LoVo (cell line): ENCODE measurements around the gene NTN5.
"Not testable (repeated sequence)": the region's sequence is repeated elsewhere in the genome, so short reads cannot be mapped to it uniquely, and the experiment has no call there.

ENCODE experiments used
- DNase-seq: peaks from one replicate; pipeline ENCODE4 v3.0.0-alpha.2; 2016; ENCODE audit warnings: low spot score

NTN5 gene

DNA sequence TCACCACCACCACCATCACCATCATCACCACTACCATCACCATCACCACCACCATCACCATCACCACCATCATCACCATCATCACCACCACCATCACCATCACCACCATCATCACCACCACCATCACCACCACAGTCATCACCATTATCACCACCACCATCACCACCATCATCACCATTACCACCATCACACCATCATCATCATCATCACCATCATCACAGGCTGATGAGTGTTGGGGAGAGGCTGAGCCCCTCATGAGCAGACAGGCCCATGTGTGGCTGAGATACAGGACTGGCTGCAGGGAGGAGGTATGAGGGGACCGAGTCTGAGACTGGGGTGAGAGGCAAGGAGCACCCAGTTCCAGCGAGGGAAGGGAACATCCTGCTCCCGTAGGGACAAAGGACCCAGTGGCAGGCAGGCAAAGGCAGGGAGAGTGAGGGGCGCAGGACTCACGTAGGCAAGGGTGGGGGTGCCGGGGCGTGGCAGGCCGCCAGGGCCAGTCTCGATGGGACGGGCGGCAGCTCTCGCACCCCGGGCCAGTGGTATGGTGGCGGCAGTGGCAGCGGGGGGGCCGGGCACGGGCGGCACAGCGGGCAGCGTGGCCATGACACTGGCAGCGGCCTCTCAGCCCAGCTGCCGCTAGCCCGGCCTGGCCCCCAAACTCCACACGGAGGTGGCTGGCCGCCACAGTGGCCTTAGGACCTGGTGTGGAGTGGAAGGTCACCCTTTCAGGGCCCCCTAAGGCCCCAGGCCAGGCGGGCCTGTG, 2.7 kb downstream of the NTN5 start:
- DNase-seq, result no peak

DNA sequence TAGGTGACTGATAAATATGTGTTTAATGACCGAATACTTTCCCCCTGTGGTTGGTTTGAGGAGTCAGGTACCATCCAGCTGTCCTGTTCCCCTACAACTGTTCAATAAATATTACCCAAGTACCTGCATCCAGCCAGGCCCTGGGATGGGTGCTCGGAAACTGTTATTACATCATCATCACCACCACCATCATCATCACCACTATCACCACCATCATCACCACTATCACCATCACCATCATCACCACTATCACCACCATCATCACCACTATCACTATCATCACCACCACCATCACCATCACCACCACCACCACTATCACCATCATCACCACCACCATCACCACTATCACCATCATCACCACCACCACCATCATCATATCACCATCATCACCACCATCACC, 4.1 kb downstream of the NTN5 start:
- DNase-seq, result no peak

DNA sequence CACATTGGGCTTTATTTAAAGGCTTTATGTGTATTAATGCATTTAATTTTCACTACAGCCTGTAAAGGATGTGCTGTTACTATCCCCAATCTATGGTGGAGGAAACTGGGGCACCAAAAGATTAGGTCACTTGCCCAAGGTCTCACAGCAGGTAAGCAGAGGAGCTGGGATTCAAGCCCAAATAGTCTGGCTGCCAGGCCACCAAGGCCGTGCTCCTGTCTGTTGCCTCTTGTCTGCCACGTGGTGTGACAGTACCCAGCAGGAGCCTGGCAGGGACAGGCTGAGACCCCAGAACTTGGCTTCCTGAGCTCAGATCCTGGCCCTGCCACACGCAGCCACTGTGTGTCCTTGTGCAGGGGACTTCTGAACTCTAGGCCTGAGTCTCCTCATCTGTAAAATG, 4.5 kb downstream of the NTN5 start:
- DNase-seq, result no peak

DNA sequence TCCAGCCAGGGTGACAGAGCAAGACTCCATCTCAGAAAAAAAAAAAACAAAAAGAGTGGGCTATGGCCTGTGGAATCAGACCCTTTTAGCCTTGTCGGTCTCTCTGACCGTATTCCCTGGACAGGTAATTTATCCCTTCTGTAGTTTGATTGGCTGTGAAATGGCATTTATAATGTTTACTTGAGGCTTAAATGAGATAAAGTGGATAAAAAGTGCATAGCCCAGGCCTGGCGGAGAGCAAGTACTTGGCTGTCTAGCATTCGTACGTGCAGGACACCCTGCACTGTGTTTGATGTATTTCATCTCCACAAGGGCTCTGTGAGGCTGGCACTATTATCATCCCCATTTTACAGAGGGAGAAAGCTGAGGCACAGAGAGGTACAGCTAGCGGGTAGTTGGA, 7.0 kb downstream of the NTN5 start:
- DNase-seq, result no peak

DNA sequence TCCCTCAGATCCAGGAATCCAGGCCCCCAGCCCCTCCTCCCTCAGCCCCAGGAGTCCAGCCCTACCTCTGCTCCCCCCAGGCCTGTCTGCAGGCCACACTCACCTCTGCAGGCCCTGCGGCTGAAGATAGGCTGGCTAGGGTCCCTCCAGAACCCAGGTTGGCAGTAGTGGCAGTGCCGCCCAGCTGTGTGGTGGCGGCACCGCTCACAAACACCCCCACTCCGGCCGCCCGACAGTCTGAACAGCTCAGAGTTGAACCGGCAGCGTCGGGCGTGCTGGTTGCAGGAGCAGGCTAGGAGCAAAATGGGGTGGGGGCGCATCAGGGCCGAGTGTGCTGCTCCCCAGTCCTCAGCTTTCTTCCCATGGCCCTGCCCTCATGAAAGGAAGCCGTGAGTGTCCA, 8.3 kb downstream of the NTN5 start:
- DNase-seq, result no peak

DNA sequence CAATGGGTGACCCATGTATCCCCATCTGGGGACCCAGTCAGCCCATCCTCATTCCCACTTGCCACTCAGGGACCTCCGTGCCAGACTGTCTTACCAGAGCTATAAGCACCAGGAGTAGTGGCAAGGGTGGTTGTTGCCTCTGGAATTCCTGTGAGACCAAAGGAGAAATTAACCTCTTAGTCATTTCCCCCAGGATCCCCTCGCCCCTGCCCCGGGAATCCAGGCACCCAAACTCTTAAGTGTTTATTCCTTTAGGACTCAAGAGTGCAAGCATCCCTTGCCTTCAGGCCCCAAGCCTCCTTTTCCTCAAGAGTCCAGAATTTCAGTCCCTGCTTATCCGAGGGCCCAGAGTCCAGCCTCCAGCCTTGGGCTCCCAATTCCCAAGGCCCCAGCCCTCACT, 9.2 kb downstream of the NTN5 start:
- no peak for DNase-seq

DNA sequence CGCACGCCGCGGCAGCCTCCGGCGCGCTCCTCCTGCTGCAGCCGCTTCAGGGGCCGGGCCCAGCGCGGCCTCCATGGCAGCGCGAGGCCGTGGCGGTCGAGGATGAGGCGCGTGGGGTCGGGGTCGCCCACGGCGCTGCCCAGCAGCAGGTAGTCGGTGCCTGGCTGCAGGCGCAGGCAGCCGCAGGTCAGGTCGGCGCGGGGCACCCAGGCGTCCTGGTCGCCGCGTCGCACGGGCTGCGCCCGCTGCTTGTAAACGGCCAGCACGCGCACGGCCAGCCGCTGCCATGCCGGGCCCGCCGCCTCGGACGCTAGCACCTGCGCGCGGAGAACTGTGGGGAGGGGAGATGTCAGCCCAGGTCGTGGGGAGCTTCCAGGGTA, 11.1 kb downstream of the NTN5 start:
- DNase-seq, result no peak

DNA sequence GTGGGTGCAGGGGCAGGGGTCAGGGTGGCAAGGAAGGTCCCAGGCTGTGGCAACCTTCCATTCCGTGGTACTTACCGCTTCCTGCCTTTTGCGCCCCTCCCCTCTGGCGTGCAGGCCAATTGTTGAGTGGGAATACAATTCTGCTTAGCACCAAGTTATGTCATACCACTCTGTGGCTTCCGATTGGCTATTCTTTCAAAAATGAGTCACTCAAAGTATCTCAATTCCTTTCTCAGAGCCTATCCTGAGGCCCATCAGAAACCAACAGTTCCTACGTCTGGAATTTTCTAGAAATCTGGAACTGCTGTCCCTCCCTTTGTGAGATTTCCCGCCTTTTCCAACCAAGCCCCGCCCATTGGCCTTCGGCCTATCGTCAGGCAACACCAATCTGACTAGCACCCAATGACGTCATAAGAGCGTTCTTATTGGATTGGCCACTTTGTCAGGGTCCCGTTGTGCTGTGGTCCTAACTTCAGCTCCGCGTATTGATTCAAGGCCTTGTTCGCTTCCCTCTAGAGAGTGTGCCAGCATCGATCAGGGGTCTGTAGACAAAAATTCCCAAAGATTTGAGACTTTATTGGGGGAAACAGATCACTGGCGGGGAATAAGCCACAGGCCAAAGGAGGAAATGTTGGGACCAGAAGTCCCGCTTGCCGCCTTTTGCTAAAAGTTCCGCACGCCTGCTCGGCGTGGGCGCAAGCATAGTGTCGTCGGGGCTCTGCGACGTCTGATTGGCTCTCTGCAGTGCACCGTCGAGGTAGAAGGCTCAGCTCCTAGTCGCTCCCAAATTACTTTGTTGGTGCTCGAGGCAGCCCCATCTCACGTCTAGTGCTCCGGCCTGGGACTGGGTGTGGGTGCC, 11.7 kb downstream of the NTN5 start:
- DNase-seq, result peak; percentile 44

DNA sequence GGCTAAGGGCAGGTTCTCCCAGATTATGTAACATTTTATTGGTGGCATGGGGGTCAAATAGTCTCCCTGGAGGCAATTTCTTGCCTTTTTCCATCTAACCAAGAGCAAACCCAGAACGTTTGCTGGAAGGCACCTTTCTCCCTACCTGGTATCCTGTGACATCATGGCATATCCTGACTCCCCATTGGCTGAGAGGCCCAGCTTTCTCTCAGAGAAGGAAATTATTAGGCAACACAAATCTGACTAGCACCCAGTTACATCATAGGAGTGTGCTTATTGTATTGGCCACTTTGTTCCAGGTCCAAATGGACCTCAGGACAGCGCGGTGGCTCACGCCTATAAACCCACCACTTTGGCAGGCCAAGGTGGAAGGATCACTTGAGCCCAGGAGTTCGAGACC, 13.0 kb downstream of the NTN5 start:
- no peak for DNase-seq

DNA sequence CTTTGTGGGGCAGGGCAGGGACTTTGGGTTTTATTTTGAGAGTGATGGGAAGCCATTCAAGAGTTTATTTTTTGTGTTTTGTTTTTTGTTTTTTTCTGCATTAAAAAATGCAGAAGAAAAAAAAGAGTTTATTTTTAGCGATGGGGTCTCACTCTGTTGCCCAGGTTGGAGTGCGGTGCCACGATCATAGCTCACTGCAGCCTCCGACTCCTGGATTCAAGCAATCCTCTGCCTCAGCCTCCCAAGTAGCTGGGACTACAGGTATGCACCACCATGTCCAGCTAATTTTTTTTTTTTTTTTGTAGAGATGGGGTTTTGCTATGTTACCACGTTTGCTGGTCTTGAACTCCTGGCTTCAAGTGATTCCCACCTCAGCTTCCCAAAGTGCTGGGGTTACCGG, 14.3 kb downstream of the NTN5 start:
- DNase-seq, result no peak

DNA sequence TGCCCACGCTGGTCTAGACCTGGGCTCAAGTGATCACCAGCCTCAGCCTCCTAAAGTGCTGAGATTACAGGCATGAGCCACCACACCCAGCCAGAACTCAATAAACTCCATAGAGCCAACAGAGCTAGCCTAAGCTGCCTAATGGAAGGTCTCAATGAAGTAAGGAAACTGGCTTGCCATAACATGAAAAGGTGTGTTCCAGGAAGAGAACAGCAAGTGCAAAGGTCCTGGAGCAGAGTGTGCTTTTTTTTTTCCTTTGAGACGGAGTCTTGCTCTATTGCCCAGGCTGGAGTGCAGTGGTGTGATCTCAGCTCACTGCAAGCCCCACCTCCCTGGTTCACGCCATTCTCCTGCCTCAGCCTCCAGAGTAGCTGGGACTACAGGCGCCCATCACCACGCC, 15.0 kb downstream of the NTN5 start:
- DNase-seq, result not testable (repeated sequence)

DNA sequence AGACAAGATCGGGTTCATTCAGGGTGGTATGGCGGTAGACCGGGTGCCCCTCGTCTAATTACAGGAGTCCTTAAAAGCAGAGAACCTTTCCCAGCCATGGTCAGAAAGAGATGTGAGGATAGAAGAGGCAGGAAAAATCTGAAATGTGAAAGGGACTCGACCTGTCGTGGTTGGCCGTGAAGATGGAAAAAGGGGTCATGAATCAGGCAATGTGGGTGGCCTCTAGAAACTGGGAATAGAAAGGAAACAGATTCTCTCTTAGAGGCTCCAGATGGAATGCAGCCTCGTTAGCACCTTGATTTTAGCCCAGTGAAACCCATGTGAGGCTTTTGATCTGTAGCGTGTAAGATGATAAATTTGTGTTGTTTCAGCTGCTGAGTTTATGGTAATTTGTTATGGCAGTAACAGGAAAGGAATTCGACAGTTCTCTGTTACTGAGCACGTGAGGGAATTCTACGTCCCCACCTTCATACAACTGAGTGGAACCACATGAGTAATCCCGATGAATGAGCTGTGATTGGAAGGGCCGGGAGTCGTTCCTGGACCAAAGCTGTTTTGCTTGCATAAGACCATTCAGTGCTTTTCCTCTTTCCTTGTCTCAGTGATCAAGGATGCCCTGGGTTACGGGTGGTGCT, 15.9 kb downstream of the NTN5 start:
- peak; percentile 23 for DNase-seq

DNA sequence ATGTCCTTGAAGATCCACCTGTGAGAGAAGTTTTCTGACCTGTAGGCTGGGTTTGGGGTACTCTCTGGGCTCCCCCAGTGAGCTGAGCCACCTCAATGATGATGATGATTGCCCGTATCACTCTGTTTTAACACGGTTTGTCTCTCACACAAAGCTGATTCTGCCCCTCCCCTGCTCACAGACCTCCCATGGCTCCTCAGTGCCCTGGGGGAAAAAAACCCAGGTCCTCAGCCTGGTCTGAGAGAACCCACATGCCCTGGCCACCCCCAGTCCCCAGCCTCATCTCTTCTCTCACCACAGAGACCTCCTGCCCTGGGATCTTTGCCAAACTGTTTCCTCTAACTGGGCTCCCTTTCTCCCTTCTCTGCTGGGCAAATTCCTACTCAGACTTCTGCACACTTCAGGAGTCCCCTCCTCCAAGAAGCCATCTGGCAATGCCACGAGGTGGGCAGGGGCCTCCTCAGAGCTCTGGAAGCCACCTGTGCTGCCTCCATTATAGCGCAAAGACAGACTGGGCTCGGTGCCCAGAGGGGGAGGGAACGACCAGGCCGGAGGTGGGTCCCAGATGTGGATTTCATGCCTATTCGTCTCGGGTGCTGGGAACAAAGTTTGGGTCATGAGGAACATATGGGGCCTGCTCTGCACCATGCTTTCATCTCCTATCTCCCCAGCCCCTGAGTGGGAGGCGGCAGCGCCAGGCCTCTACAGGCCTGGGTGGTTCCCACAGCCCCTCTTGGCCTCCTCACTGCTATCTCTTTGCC, 18.3 kb downstream of the NTN5 start:
- no peak for DNase-seq

DNA sequence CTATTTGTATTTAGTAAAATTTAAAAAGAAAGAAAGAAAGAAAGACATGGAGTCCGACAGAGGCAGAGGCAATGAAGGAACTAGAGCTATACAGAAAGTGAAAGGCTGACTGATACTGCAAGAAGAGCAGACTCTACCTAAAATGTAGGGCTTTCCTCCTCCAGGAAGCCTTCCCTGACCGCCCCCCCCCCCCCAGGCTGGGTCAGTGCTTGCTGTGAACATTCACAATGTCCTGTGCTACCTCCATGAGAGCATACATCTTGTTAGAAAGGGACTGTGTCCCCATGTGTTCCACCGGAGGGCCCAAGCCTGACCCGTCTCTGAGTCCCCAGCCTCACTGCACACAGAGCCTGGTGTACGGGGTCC, 21.2 kb downstream of the NTN5 start:
- DNase-seq, result no peak

DNA sequence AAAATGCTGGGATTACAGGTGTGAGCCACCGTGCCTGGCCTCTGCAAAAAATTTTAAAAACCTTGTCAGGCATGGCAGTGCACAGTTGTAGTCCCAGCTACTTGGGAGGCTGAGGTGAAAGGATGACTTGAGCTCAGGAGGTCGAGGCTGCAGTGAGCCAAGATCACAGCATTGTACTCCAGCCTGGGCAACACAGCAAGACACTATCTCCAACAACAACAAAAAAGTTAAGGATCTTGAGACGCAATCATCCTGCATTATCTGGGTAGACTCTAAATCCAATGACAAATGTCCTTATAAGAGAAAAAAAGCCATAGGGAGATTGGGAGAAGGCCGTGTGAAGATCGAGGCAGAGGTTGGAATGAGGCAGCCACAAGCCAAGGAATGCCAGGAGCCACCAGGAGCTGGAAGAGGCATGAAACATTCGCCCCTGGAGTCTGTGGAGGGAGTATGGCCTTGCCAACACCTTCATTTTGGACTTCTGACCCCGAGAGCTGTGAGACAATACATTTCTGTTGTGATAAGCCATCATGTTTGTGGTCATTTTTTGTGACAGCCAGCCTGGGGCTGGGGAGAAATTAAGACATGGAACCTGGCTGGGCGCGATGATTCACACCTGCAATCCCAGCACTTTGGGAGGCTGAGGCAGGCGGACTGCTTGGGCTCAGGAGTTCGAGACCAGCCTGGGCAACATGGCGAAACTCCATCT, 21.7 kb downstream of the NTN5 start:
- DNase-seq, result no peak

DNA sequence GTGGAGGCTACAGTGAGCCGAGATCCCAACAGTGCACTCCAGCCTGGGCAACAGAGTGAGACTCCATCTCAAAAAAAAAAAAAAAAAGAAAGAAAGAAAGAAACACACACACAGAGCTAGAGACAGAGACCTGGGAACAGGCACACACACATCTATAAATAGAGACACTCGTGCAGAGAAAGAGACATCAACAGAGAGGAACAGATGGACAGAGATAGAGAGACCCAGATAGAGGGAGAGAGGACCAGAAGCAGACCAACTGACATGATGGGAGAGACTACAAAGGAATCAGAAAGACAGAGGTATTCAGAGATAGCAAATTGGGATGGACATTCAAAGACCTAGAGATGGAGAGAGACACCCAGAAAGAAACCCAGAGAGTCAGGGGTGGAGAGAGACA, 24.7 kb downstream of the NTN5 start:
- DNase-seq, result no peak

DNA sequence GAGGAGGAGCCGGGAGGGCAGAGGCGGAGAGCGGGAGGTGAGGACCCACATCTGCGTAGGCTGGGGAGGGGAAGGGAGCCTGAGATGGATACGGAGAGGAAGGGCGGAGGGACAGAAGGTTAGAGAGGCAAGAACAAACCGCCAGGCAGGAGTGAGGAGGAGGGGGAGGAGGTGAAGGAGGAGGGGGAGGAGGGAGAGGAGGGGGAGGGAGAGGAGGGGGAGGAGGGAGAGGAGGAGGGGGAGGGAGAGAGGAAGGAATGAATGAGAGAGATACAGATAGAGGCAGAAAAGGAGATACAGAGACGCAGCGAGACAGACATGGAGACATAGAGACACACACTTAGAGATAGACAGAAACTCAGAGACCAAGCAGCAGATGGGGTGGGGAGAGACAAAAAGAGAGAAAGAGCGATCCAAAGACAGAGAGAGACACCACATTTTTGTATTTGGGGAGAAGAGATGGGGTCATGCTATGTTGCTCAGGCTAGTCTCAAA, 26.0 kb downstream of the NTN5 start:
- DNase-seq, result no peak

DNA sequence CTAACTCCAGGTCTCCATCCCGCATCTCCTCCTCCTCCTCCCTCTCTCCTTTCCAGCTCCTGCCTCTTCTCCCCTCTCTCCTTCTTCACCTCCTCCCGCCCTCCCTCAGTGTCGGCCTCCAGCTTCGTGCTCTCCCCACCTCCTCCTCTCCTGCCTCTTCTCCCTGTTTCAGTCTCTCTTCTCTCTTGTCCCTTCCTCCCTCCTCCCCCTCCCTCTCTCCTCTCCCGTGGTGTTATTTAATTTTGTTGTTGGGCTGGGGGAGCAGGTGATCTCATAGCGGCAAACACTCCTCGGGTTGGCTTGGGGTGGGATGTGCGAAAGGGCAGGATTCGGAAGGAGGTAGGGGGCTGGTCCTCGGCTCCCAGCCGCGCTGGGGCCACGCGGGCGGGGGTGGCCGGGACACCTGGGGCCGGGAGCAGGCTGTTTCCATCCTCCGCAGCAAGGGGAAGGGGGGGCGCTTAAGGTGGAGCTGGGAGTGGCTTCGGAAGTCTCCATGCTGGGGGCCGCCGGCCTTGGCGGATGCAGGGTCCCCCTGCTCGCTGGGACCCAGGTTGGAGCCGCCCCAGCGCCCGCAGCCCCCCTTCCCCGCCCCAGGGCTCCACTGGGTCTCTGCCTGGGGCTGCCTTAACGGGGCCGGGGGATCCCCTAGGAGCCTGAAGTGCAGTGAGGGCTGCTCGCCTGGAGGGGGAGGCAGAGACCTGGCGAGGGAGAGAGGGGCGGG, 26.7 kb downstream of the NTN5 start, which contains the start of gene CA11:
TSS of gene CA11 (minus strand) at position 187 of the 721 bp plus-strand sequence. CDS start 555 bp downstream, outside the sequence.
- peak; percentile 84 for DNase-seq

DNA sequence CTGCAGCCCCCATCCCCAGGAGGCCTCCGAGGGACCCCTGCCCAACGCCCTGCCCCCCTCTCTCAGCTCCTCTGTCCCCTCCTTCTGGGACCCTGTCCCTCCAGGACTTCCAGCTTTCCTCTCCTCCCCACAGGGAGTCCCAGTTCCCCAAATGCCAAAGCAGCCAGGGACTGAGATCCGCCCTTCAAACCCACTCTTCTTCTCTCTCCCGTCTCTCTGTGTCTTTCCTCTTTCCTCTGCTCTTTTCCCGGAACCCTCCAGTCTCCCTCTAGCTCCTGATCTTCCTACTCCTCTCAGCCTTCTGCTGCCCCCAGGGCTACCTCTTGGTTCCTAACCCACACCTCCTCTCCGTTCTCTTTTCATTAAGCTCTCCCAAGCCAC, 27.2 kb downstream of the NTN5 start:
- DNase-seq, result no peak

DNA sequence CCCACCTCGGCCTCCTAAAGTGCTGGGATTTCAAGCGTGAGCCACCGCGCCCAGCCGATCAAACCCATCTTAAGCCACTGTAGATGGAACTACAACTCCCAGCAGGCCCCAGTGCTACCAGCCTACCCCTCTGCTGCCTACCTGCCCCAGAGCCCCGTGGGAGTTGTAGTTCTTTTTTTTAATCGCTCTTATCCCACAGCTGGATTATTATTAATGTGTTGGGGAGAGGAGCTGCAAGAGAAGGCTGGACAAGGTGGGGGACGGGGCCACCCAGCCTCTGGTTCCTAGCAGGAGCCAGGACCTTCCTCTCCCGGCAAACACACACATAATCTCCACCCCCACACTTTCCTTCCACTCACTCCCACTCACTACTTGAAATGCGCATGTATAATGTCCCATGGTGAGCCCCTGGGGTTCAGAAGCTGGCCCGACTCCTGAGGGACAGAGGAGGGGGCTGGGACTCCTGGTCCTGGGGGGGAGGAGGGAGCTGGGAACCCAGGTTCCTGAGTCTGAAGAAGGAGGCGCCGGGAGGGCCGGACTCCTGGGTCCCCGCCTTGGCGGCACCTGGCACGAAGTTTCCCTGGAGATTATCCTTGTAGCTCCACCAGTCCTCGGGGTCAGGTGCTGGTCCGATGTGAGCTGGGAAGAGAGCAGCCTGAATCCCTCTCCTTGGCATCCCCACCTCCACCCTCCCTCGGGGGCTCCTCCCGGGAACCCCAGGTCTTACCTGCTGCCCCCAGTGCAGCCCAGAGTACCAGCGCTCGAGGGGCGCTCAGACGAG, 27.8 kb downstream of the NTN5 start:
- peak; percentile 37 for DNase-seq
